HG02970 (cell line): Measurements from ENCODE around the gene ZNF783.

Source experiments
- ATAC-seq: cut with Tn5 transposase; IDR thresholded peaks from one replicate; pipeline ENCODE4 v1.9.1; 2021; ENCODE audit warnings: mild to moderate bottlenecking, moderate library complexity, moderate number of reproducible peaks; ENCODE audit not compliant: unreplicated experiment, low FRiP score

ZNF783 gene

DNA sequence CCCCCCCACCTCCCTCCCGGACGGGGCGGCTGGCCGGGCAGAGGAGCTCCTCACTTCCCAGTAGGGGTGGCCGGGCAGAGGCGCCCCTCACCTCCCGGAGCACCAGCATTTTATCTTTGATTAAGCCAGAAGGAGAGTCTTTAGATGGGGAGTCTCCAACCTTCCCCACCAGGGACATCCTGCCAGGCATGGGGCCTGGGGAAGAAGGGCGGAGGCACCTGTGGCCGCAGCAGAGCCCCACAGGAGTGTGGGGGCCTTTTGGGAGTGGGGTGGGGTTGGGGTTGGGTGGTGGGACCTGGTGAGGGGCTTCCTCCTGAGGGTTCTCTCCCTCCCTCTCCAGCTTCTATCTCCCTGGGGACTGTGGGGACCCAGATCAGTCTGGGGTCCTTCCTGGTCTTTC is 18.2 kb downstream of the ZNF783 start:
- ATAC-seq: no peak

DNA sequence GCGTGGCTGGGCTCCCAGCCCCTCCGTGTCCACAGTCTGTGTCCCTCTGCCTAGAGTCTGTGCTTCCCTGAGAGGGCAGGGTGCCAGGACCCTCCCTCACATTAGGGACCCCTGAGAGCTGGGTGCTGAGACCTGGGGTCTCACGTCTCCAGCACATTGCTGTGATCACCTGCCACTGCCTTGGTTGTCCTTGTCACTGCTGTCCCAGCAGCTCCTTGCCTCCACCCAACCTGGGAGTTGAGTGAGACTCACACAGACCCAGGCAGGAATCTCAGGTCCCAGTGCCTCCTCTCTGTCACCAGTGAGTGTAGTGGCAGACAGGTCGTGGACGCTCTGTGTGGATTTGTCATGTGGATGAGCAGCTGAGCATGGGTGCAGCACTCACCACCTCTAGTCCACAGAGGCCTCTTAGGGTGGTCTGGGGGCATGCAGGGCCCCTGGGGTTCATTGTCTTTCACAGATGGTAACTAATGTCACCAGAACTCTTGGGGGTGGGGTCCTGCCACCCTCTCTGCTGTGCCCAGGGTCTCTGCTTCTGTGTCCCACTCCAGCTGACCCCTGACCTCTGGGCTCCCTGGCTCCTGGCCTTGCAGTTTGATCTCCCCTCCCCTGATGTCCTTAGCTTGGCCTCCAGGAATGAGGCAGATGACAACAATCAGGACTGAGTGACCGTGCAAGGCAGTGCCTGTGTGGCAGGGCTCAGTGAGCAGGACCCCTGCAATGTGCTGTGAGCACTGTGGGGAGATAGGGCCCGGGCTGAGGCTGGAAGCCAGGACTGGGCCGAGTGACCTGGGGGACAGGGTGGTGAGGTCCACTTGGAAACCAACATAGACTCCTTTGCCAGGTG is 18.9 kb downstream of the ZNF783 start:
- ATAC-seq: no peak

DNA sequence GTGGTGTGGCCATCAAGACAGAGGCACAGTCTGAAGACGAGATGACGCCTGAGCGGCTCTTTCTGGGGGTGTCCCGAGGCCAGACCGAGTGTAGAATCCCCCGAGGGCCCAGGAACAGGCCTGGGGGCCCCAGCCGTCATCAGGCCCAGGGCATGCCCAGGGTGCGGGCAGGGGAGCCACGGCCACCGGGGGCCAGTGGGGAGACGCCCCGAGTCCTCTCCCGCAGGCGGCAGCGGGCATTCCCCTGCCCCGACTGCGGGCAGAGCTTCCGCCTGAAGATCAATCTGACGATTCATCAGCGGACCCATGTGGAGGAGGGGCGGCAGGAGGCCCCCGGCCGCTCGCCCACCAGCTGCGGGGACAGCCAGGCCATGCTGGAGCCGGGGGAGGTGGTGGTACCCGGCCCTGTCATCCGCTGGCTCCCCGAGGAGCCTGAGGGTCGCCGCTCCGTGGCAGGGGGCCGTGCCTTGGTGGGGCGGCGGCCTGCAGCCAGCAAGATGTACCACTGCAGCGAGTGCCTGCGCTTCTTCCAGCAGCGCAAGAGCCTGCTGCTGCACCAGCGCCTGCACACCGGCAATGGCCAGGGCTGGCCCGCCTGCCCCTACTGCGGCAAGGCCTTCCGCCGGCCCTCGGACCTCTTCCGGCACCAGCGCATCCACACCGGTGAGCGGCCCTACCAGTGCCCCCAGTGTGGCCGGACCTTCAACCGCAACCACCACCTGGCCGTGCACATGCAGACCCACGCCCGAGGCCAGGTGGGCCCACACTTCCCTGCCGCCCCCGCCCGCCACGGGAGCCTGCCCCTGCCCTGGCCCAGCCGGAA is 19.7 kb downstream of the ZNF783 start:
- ATAC-seq: no peak

DNA sequence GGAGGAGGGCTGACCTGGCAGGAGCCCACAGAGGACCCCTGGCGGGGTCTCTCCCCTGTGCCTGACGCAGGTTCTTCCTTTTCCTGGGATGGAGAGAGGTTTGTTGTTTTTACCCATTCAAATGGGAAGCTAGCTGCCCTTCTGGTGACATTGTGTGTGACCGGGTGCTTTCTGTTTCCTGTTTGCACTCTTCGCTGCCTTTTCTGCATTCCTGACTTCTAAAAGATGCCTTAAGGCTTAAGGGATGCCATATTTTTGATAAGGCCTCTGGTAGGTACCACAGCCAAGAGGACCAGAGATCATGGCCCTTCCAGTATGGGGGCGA is 20.3 kb downstream of the ZNF783 start:
- ATAC-seq: no peak

DNA sequence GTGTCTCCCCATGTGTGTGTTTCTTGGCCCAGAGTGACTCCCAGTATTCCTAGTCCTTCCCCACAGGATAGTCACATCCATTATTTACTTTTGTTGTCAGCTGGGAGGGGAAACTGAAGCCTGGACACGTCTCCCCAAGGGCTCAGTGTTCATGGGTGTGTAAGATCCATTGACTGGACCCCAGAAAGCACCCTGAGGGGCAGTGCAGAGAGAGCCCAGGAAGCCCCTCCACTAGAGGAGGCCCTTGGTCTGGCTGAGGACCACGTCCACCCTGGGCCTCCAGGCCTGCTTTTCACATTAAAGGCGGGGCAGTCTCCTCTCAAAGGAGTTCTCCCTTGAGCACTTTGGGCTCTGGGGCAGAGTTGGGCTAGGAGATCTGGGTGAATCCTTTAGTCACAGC is 21.3 kb downstream of the ZNF783 start:
- ATAC-seq: no peak

DNA sequence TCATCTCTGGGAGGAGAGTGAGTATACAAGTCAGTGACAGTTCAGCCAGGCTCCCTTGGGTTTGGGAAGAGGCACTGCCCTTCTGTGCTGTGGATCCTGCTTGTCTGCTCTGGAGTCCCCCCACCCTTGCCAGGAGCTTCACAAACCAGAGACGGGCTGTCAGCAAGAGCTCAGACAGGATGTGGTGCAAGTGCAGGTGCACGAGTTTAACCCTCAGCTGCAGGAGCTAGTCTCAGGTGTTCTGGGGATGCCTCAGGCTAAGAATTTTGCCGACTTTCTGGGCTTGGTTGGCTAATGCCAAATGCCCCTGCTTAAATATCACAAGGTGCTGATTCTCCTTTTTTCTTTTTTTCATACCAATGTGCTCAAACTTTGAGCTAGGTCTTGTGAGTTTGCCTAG is 22.3 kb downstream of the ZNF783 start:
- no peak for ATAC-seq

DNA sequence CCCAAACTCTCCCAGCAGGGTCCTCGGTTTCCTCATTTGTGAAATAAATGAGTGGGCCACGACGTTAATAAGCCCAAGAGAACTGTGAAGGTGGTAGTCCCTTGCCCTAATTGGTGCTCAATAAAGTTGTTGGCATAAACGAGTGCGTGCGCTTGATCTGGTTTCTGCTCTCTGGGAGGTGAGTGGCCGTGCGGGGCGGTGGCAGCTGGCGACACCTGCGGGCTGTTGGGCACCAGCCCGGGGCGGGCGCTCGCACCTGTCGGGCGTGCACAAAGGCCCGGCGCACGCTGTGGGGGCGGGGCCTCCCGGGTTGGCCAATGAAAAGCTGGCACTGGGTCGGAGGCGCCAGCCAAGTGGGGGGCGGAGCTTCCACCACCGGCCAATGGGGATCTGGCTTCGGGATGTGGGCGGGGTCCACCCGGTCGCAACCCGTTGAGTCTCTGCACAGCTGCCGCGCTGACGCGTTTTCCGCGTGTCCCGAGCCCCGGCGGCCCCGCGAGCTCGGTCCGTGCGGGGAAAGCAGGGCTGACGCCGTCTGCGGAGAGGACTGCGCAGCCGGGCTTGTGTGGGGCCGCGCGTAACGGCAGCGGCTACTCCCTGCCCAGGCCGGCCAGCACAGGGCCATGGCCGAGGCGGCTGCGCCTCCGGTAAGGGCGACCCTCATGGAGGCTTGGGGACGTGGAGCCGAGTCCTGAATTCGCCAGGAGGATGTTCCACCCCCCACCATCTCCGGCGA is 23.0 kb downstream of the ZNF783 start:
- ATAC-seq: peak; percentile 98

DNA sequence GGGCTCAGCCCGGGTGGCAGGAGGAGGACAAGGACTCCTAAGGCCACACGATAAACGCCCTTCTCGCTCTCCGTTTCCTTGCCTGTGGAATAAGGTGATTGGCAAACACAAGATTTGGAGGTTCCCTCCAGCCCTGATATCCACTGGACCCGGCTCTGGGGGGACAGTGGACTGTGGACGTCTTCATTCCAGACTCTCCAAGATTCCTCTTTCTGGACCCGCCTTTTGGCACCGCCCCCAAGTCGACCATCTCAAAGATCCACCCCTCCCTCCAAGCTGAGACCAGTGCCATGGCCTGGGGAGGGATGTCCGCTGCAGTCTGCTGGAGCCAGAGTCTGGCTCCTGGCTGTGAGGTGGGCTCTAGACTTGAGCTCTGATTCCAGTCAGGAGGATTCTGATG is 23.6 kb downstream of the ZNF783 start:
- ATAC-seq: no peak

DNA sequence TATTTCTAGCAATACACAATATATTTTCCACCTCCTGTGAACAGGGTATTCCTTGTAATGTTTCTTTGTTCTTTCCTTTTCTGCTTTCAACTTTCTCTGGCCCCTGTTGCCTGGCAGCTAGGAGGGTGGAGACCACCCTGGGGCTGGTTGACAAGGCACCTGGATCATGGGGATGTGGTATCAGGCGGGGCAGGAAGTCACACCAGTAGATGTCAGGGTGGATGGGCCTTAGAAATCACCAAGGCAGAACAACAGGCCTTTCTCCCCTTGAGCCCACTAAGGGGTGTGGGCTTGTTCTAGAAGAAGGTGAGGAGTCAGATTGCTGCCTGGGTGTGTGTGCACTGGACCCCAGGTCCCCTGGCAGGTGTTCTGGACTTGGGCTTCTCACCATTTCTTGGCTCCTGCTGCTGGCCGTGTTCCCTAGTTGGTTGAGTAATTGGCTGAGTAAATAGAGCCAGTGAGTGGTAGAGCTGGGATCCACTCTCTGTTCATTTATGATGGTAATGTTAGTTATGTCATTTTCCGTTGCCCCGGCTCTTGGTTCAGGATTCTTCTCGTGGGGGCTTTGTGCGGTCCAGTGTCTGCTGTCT is 24.9 kb downstream of the ZNF783 start:
- no peak for ATAC-seq

DNA sequence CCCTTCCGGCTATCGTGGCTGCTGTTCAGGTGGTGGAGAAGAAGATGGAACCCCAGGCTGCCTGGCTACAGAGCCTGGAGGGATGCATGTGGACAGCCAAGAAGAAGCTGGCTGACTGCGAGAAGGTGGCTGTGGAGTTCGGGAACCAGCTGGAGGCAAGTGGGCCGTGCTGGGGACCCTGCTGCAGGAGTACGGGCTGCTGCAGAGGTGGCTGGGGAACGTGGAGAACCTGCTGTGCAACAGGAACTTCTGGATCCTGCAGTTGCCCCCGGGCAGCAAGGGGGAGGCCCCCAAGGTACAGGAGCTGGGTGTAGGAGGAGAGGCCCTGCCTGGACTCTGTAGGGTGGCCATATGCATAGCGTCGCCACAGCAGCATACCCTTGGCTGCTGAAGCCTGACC is 25.6 kb downstream of the ZNF783 start:
- ATAC-seq: no peak

DNA sequence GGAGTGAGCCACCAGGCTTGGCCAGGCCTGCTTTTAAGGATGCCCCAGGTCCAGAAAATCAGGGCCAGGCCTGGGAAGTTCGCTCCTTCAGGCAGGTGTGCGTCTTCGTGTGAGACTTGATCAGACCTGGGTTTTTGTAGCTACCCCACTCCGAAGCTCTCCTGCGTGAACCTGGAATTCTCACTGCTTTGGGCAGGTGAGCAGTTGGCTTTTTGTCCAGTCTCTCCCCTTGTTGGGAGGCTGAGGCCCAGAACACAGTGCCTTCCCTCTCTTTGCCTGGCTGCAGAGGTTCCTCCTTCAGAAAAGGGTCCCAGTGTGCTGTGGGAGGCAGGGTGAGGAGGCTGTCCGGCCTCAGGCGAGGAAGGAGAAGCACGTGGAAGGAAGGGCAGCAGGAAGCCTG is 27.3 kb downstream of the ZNF783 start:
- ATAC-seq: no peak

DNA sequence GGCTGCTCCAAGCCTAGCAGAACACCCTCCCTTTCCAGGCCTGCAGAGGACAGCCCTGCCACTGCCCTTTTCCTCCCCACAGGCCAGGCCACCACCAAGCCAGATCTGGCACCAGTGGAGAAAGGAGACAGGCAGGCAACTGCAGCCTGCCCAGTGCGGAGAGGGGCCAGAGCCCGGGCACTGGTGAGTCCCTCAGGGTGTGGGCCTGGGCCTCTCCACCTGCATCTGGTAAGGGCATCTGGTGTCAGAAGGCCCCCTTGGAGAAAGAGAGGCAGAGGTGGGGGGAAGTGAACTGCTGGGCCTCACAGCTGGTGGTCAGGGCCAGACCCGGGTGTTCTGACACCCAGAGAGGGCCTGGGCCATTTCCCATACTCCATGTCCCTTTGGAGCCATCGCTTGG is 27.9 kb downstream of the ZNF783 start:
- ATAC-seq: no peak

DNA sequence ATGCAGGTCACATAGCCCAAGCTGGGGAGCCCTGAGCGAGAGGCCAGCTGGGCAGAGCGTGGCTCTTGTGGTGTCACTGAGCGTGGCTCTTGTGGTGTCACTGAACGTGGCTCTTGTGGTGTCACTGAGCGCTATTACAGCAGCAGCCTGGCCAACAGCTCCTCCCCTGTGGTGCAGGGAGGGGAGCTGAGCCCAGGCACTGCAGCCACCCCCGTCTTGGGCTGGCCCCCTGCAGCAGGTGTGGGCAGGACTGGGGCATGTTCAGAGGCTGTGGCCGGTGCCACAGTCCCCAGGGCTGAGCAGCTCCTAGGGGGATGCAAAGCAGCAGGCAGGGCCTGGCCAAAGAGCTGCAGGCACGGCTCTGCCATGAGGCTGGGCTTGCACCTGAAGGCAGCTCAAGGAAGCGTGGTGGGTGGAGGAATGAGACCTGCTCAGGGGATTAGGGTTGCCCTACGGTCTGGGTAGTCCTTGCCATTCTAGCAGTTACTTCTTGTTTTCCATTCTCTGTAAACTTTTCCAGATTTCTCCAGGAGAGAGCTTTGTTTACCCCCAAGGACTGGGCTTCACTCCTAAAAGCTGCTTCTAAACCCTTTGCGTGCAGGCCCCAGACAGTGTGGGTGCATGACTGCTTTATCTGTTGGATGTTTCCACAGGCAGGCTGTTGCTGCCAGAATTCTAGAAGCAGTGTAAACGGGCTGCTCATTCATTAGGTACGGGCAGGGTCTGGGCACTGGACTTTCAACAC is 29.2 kb downstream of the ZNF783 start:
- no peak for ATAC-seq

DNA sequence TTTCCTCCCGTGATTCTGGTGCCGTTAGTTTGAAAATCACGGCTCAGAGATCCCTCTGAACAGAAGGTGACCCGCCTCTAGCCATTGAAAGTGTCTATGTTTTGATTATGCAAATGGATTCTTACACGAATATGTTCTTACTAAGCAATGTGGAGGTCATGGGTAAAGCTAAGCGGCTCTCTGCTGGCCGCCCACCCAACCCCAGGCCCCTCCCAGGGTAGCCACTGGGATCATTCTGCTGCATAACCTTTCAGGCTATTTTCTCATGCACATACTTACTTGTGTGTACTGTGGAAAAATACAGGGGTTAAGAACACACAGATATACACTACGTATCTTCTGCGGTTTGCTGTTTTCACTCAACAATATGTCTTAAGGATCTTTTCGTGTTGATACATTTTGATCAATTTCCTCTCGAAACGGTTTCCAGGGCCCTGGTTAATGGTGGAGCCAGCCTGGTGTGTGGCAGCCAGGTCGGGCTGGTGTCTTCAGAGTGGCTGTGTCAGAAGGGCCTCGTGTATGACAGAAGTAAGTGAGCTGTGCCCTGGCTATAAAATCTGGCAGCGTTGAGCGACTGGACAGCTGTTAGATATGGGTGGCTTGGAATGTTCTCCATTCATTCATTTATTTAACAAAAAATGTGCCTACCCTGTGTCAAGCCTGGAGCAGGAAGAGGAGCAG is 29.9 kb downstream of the ZNF783 start:
- ATAC-seq: no peak

DNA sequence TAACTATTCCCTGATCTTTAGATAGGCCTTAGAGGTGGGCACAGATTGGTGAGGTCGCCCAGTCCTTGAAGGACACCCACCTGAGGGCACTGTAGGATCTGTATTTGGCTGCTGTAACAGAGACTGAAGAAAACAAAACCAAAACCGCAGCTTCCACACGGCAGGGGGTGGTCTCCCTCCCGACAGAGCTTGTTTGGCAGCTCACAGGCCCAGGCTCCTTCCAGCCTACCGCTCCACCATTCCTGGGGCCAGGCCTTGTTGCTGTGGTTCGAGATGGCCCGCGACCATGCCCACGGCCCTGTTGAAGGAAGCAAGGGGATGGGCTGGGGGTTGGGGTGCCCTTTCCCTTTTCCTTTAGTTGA is 30.4 kb downstream of the ZNF783 start:
- ATAC-seq: no peak

DNA sequence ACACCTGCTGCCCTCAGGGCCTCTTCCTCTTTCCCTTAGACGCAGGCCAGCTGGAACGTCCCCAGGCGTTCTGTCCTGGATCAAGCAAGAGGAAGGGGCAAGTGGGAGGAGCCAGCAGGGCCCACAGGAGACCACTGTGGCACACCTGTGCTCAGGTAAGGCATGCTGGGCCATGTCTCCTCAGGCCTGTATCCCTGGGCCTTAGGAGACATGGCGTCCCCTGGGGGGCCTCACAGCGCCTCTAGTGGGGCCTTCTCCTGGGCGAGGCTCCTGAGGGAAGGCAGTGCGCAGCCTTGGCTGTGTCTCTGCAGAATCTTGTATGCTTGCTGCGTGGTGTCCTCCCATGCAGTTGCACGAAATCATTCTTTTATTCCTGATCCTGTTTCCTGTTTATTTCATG is 31.3 kb downstream of the ZNF783 start:
- ATAC-seq: no peak

DNA sequence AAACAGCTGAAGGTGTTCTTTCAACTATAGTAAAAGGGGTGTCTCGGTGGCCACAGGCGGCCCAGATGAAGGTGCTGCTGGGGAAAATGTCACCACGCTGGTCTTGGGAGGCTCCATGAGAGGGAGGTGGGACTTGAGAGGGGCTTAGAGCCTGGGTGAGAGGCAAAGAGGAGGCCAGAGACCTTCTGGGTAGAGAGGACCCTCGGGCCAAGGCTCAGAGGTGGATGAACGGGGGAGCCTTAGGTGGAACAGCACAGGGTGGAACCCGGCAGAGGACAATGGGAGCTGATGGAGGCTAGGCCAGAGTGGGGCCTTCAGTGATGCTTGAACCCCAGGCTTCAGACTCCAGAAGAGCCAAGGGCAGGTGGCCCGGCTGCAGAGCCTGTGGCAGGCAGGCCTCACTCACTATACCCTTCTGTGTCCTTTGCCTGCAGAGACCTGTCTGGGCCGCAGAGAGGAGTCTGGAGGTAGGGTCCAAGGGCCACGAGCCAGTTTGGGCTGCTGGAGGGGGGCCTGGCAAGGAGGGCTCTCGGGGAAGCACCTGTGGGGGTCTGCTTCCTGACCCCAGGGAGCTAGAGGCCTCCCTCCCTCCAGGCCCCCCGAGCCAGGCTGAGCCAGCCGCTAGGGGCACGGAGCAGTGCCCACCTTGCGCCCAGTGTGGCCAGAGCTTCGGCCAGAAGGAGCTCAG is 32.1 kb downstream of the ZNF783 start:
- ATAC-seq: no peak

DNA sequence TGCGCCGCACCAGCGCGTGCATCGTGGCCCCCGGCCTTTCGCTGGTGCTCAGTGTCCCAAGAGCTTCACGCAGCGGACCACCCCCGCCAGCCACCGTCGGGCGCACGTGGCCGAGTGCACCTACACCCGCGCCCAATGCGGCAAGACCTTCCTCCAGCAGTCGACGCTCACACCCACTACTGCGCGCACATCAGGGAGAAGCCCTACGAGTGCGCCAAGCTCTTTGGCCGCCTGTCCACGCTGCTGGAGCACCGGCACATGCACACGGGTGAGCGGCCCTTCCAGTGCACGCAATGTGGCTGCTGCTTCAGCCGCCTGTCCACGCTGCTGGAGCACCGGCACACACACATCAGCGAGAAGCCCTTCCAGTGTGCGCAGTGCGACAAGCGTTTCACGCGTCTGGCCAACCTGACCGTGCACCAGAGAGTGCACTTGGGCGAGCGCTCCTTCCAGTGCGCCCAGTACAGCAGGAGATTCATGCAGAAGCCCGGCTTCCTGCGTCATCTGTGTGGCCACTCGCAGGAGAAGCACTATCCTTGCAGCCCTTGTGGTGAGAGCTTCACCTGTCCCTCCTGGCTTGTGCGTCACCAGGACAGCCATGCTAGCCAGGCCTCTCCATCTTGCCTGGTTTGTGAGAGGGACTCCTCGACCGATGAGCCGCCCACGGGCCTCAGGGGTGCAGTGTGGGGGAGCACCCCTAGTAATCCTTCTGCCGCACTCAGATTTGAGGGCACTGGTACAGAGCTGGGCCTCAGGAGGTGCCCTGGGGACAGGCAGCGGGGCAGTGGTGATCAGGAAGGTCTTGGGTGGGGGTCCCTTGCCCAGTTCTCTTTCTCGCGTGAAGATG is 32.9 kb downstream of the ZNF783 start:
- no peak for ATAC-seq
